Activated naive CD4-positive, alpha-beta T cell treated with anti-CD3 and anti-CD28 coated beads, Interleukin-2, amount 50 U/mL, for 24 hours (primary cell): ENCODE results near the gene NUDT1.

ENCODE experiments used
- H3K27ac Mint-ChIP-seq: one replicate; pipeline ENCODE4 v1.8.0; 2021; ENCODE audit warnings: mild to moderate bottlenecking, mixed read lengths
- H3K27me3 Mint-ChIP-seq: one replicate; pipeline ENCODE4 v1.8.0; 2021; ENCODE audit warnings: mixed read lengths
- H3K36me3 Mint-ChIP-seq: one replicate; pipeline ENCODE4 v1.8.0; 2021; ENCODE audit warnings: mixed read lengths
- H3K4me1 Mint-ChIP-seq: one replicate; pipeline ENCODE4 v1.8.0; 2021; ENCODE audit warnings: mixed read lengths
- H3K4me3 Mint-ChIP-seq: one replicate; pipeline ENCODE4 v1.8.0; 2021; ENCODE audit warnings: mild to moderate bottlenecking, mixed read lengths
- H3K9me3 Mint-ChIP-seq: one replicate; pipeline ENCODE4 v1.8.0; 2021; ENCODE audit warnings: mixed read lengths

The NUDT1 gene

GRCh38 chr7:2214636-2215035 lies 27.4 kb upstream of the NUDT1 start:
- no peak overlapping the region for H3K27ac Mint-ChIP-seq

GRCh38 chr7:2215851-2216250 lies 26.2 kb upstream of the NUDT1 start:
- H3K27ac Mint-ChIP-seq = no peak overlapping the region

More at GRCh38 chr7:2214636-2215035, 27.4 kb upstream of the NUDT1 start:
- H3K9me3 Mint-ChIP-seq = no peaks in the 10 kb centered on the region
- no peaks in the 10 kb centered on the region for H3K4me1 Mint-ChIP-seq
- H3K27me3 Mint-ChIP-seq = no peaks in the 10 kb centered on the region
- no peak overlapping the region for H3K4me3 Mint-ChIP-seq
- H3K36me3 Mint-ChIP-seq = peaks cover 7% of the 10 kb centered on the region

DNA sequence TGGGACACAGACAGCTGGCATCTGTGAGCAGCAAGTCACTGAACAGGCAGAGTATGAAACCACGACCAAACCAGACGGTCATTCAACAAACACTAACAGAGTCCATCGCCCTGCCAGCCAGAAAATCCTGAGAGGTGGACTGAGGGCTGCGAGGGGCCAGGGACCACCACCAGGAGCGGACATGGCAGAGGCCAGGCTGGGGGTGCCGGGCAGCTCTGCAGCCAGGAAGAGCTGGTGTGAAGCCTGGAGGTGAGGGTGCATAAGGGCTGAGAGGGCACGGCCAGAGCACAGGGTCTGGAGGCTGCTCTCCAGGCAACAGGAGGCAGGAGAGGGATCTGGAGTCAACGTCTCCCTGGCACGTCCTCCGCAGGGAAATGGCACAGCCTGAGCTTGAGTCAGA lies 24.8 kb upstream of the NUDT1 start:
- Mint-ChIP-seq H3K4me1 (no peaks in the 10 kb centered on the region), H3K27ac (no peak overlapping the region), H3K36me3 (peaks cover 7% of the 10 kb centered on the region), H3K4me3 (no peak overlapping the region), H3K9me3 (no peaks in the 10 kb centered on the region), H3K27me3 (no peaks in the 10 kb centered on the region)

More at GRCh38 chr7:2215851-2216250, 26.2 kb upstream of the NUDT1 start:
- no peak overlapping the region for H3K4me3 Mint-ChIP-seq
- H3K27me3 Mint-ChIP-seq = no peaks in the 10 kb centered on the region
- H3K36me3 Mint-ChIP-seq = peaks cover 7% of the 10 kb centered on the region
- H3K4me1 Mint-ChIP-seq = no peaks in the 10 kb centered on the region
- no peaks in the 10 kb centered on the region for H3K9me3 Mint-ChIP-seq

DNA sequence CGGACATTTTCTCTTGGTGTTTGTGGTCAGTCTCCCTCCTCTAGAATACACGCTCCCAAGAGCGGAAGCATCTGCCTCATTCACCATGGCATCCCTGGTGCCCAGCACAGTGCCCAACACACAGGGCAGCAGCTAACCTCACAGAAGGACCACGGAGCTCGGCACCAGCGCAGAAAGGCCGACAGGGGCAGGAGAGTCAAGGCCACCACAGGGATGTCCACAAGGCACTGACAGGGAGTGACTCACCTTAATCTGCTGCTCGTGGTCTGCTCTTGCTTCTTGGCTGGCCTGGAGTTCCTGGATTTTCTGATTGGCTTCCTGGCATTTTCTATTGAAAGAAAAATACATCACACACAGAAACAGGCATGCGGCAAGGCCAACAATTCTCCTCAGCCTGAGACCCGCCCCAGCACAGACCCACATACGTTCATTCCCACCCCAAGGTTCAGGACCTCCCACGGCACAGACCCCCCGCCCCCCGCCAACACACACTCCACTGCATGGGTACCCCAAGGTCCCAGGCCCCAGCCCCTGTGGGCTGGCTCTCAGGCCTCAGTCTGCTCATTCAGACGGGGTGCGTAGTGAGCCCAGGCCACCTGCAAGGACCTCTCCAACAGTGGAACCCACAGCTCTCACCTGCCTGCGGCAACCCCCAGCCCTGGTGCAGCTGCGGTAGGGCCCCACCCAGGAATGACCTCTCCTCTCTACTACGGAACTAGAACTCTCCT lies 24.1 kb upstream of the NUDT1 start:
- Mint-ChIP-seq H3K27ac (no peak overlapping the region), H3K36me3 (peaks cover 5% of the 10 kb centered on the region), H3K4me3 (no peak overlapping the region), H3K4me1 (no peaks in the 10 kb centered on the region), H3K9me3 (no peaks in the 10 kb centered on the region), H3K27me3 (no peaks in the 10 kb centered on the region)

- Mint-ChIP-seq H3K36me3 (peaks cover 5% of the 10 kb centered on the region), H3K27me3 (no peaks in the 10 kb centered on the region), H3K27ac (no peak overlapping the region)
Measured at GRCh38 chr7:2218444-2218785, 23.6 kb upstream of the NUDT1 start.

GRCh38 chr7:2219136-2219535 lies 22.9 kb upstream of the NUDT1 start:
- Mint-ChIP-seq H3K4me1 (peaks cover under 1% of the 10 kb centered on the region), H3K36me3 (peaks cover 2% of the 10 kb centered on the region), H3K27ac (no peak overlapping the region), H3K4me3 (no peak overlapping the region), H3K27me3 (no peaks in the 10 kb centered on the region), H3K9me3 (no peaks in the 10 kb centered on the region)

More at GRCh38 chr7:2218444-2218785, 23.6 kb upstream of the NUDT1 start:
- Mint-ChIP-seq H3K9me3 (no peaks in the 10 kb centered on the region), H3K4me3 (no peak overlapping the region), H3K4me1 (no peaks in the 10 kb centered on the region)

GRCh38 chr7:2219606-2220005 lies 22.4 kb upstream of the NUDT1 start:
- no peak overlapping the region for H3K4me3 Mint-ChIP-seq
- no peak overlapping the region for H3K27ac Mint-ChIP-seq
- peaks cover 3% of the 10 kb centered on the region for H3K4me1 Mint-ChIP-seq
- peaks cover 4% of the 10 kb centered on the region for H3K36me3 Mint-ChIP-seq
- no peaks in the 10 kb centered on the region for H3K9me3 Mint-ChIP-seq
- no peaks in the 10 kb centered on the region for H3K27me3 Mint-ChIP-seq

- Mint-ChIP-seq H3K4me1 (peaks cover 3% of the 10 kb centered on the region), H3K27ac (no peak overlapping the region), H3K4me3 (no peak overlapping the region), H3K36me3 (peaks cover 4% of the 10 kb centered on the region), H3K27me3 (no peaks in the 10 kb centered on the region), H3K9me3 (no peaks in the 10 kb centered on the region)
Measured at GRCh38 chr7:2220030-2220429, 22.0 kb upstream of the NUDT1 start.

DNA sequence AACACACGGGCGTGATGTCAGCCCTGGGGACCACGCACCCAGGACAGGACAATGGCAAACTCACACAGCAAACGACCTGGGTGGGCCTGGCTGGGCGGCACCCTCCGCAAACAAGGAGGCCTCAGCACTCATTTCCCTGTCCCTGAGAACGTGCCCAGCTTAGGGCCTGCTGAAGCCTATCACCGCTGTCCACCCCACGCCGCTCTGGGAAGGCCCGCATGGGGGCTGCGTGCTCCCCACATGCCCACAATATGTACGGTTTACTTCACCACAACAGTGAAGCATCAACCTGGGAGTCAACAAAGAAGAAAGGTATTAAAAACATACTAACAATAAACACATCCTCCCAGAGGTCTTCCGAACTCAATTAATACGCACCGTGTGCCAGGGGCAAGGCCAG lies 21.5 kb upstream of the NUDT1 start:
- no peaks in the 10 kb centered on the region for H3K9me3 Mint-ChIP-seq
- H3K27ac Mint-ChIP-seq = no peak overlapping the region
- no peaks in the 10 kb centered on the region for H3K27me3 Mint-ChIP-seq
- no peak overlapping the region for H3K4me3 Mint-ChIP-seq
- H3K36me3 Mint-ChIP-seq = peaks cover 4% of the 10 kb centered on the region
- peaks cover 3% of the 10 kb centered on the region for H3K4me1 Mint-ChIP-seq

- H3K36me3 Mint-ChIP-seq = peaks cover 4% of the 10 kb centered on the region
- H3K9me3 Mint-ChIP-seq = no peaks in the 10 kb centered on the region
- H3K27me3 Mint-ChIP-seq = no peaks in the 10 kb centered on the region
- peaks cover 3% of the 10 kb centered on the region for H3K4me1 Mint-ChIP-seq
- no peak overlapping the region for H3K27ac Mint-ChIP-seq
- no peak overlapping the region for H3K4me3 Mint-ChIP-seq
Measured at GRCh38 chr7:2220954-2221353, 21.1 kb upstream of the NUDT1 start.

- H3K9me3 Mint-ChIP-seq = no peaks in the 10 kb centered on the region
- no peaks in the 10 kb centered on the region for H3K27me3 Mint-ChIP-seq
- no peak overlapping the region for H3K27ac Mint-ChIP-seq
- H3K4me1 Mint-ChIP-seq = peaks cover 3% of the 10 kb centered on the region
- peaks cover 4% of the 10 kb centered on the region for H3K36me3 Mint-ChIP-seq
- H3K4me3 Mint-ChIP-seq = no peak overlapping the region
Measured at GRCh38 chr7:2222516-2222915, 19.5 kb upstream of the NUDT1 start.

DNA sequence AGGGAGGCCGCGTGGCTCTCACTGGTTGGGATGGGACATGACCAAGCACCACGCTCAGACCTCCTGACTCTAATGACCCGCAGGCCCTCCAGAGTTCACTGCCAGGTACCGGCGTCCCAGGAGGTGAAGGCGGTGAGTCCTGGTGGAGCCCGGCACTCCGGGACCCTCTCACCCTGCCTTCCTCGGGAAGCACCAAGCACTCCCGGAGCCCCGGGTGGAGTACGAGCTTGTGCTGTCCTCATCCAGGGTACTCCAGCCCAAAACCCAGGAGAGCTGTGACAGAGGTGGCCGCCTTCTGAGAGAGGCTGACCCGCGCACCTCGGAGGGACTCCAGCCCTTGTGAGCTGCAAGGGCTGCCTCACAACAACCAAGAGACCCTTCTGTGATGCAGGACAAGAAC lies 18.7 kb upstream of the NUDT1 start:
- Mint-ChIP-seq H3K27me3 (no peaks in the 10 kb centered on the region), H3K9me3 (no peaks in the 10 kb centered on the region), H3K4me3 (no peak overlapping the region), H3K36me3 (peaks cover 3% of the 10 kb centered on the region), H3K4me1 (peaks cover 3% of the 10 kb centered on the region), H3K27ac (no peak overlapping the region)

DNA sequence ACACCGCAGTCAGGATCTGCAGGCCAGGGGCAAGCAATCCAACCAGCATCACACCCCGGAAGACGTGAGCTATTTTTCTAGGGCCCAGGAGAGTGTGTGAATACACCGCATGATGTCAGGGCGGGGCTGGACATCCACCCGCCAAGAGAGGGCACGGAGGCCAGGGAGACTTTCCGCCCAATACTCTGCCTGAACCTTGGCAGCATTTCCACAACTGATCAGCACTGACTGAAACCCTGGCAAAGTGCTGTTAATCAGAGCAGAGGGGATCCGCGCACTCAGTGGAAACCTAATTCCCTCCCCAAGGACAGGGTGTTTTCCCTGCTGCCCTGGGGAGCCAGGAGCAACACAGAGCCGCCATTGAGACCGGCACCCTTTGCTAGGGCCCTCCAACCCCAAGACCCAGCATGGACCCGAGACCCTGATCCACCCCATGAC lies 17.5 kb upstream of the NUDT1 start:
- peaks cover 3% of the 10 kb centered on the region for H3K36me3 Mint-ChIP-seq
- H3K4me1 Mint-ChIP-seq = peaks cover 4% of the 10 kb centered on the region
- H3K9me3 Mint-ChIP-seq = no peaks in the 10 kb centered on the region
- no peaks in the 10 kb centered on the region for H3K27me3 Mint-ChIP-seq
- no peak overlapping the region for H3K27ac Mint-ChIP-seq
- H3K4me3 Mint-ChIP-seq = no peak overlapping the region

GRCh38 chr7:2224934-2225333 lies 17.1 kb upstream of the NUDT1 start:
- Mint-ChIP-seq H3K4me1 (peaks cover 8% of the 10 kb centered on the region), H3K36me3 (peaks cover 3% of the 10 kb centered on the region), H3K27ac (no peak overlapping the region), H3K4me3 (no peak overlapping the region), H3K27me3 (no peaks in the 10 kb centered on the region), H3K9me3 (no peaks in the 10 kb centered on the region)

DNA sequence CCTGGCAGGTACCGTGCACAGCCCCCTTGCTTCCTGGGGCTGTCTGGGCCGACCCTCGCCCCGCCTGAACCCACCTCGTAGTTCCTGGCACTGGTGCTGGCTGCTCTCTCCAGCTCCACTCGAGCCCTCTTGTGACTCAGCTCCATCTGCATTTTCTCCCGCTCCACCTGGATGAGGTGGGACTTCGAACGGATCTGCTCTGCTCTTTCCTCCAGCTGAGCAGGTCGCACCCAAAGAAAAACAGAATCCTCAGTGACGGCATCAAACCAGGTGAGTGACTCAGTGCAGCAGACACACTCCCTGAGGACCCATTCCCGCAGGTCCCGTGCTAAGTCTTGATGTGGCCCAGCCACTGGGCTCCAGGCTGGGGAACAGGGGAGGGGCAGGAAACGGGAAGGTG lies 16.7 kb upstream of the NUDT1 start:
- H3K9me3 Mint-ChIP-seq = no peaks in the 10 kb centered on the region
- H3K27ac Mint-ChIP-seq = no peak overlapping the region
- peaks cover 4% of the 10 kb centered on the region for H3K36me3 Mint-ChIP-seq
- H3K27me3 Mint-ChIP-seq = no peaks in the 10 kb centered on the region
- H3K4me1 Mint-ChIP-seq = peaks cover 12% of the 10 kb centered on the region
- H3K4me3 Mint-ChIP-seq = no peak overlapping the region

DNA sequence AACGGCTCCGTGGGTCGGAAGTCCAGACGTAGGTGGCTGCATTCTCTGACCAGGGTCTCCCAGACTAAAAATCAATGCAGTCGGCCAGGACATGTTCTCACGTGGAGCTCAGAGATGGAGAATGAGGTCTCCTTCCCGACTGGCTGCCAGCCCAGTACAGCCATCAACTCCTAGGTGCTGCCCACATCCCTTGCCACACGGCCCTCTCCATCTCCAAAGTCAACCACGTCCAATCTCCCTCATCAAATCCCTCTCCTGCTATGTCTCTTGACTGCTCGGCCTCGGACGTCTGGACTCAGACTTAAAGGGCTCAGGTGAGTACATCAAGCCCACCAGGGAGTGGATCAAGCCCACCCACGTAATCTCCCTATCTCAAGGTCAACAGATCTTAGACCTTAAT lies 16.2 kb upstream of the NUDT1 start:
- Mint-ChIP-seq H3K27ac (no peak overlapping the region), H3K4me3 (no peak overlapping the region), H3K27me3 (no peaks in the 10 kb centered on the region), H3K36me3 (peaks cover 4% of the 10 kb centered on the region), H3K9me3 (no peaks in the 10 kb centered on the region), H3K4me1 (peaks cover 17% of the 10 kb centered on the region)

GRCh38 chr7:2227699-2228098 lies 14.3 kb upstream of the NUDT1 start:
- H3K9me3 Mint-ChIP-seq = no peaks in the 10 kb centered on the region
- peaks cover 26% of the 10 kb centered on the region for H3K4me1 Mint-ChIP-seq
- peaks cover 4% of the 10 kb centered on the region for H3K36me3 Mint-ChIP-seq
- H3K27me3 Mint-ChIP-seq = no peaks in the 10 kb centered on the region
- H3K27ac Mint-ChIP-seq = no peak overlapping the region
- H3K4me3 Mint-ChIP-seq = no peak overlapping the region
